Neutrophil (primary cell): ENCODE results near the gene FBN3.

Source experiments
- H3K27ac ChIP-seq: fragments of 200-600 bp; sonication (generic); 2 replicates; pipeline ENCODE4 v1.5.1; 2016; ENCODE audit warnings: mild to moderate bottlenecking, moderate library complexity
- H3K27me3 ChIP-seq: fragments of 200-600 bp; sonication (generic); 2 replicates; pipeline ENCODE4 v1.6.0; 2016; ENCODE audit warnings: mild to moderate bottlenecking
- H3K36me3 ChIP-seq: fragments of 200-600 bp; sonication (generic); 2 replicates; pipeline ENCODE4 v1.5.1; 2017
- H3K4me1 ChIP-seq, 2 experiments: fragments of 200-600 bp in 1 of 2; sonication (generic) in 1 of 2; 1 replicate in 1 of 2; 2 replicates in 1 of 2; pipeline versions ENCODE4 v1.5.1 to v1.6.1; 2013 to 2016; ENCODE audit warnings: low read depth in 1 of 2, low read length in 1 of 2, mild to moderate bottlenecking in 1 of 2, moderate library complexity in 1 of 2; ENCODE audit not compliant: control insufficient read depth in 1 of 2, insufficient read depth in 1 of 2
- H3K4me3 ChIP-seq, 2 experiments: fragments of 200-600 bp in 1 of 2; sonication (generic) in 1 of 2; 1 replicate in 1 of 2; 2 replicates in 1 of 2; pipeline ENCODE4 v1.5.1; 2013 to 2016; ENCODE audit warnings: low read depth in 1 of 2, low read length in 1 of 2, mild to moderate bottlenecking in 1 of 2, moderate library complexity in 1 of 2
- H3K9me3 ChIP-seq: fragments of 200-600 bp; sonication (generic); 2 replicates; pipeline ENCODE4 v1.5.1; 2016
- TF ChIP-seq, protein P1 (sequence below): fragments of 200-600 bp; sonication (generic); IDR thresholded peaks from 2 replicates; pipeline ENCODE4 v1.5.1; 2016; ENCODE audit warnings: antibody characterized with exemption

Gene FBN3

DNA sequence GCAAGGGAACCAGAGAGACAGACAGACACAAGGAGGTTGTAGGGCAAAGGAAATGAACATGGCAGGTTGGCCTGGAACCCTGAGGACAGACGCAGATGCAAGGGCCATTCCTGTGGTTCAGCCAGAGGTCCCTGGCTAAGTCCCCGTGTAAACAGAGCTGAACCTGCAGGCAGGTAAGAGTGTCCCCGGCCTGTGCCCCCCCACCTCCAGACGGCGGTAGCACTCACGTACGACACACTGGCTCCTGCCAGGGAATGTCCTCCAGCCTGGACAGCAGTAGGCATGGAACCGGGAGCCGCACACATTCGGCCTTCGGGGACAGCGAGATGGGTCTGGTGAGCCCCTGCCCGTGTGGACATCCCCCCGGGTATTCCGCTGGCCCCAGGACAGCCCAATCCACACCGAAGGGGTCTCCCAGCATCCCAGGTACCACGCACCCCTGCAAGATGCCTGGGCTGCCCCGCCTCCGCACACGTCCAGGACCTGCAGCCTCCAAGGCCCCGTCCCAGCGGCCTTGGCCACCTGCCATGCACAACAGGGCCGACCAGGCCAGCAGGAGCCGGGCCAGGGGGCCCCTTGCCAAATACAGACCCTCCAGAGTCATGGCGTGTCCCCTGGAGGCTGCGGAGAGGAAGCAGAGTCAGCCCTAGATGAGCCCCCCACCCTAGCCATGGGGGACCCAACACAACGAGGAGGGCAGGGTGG lies 2.4 kb downstream of the FBN3 start:
- Histone ChIP-seq H3K4me1 (no peaks in the 10 kb centered on the region), H3K27ac (no peak overlapping the region), H3K27me3 (peaks cover 72% of the 10 kb centered on the region), H3K4me3 (no peak overlapping the region), H3K36me3 (no peaks in the 10 kb centered on the region), H3K9me3 (no peaks in the 10 kb centered on the region)
- TF ChIP-seq, protein P1, sequence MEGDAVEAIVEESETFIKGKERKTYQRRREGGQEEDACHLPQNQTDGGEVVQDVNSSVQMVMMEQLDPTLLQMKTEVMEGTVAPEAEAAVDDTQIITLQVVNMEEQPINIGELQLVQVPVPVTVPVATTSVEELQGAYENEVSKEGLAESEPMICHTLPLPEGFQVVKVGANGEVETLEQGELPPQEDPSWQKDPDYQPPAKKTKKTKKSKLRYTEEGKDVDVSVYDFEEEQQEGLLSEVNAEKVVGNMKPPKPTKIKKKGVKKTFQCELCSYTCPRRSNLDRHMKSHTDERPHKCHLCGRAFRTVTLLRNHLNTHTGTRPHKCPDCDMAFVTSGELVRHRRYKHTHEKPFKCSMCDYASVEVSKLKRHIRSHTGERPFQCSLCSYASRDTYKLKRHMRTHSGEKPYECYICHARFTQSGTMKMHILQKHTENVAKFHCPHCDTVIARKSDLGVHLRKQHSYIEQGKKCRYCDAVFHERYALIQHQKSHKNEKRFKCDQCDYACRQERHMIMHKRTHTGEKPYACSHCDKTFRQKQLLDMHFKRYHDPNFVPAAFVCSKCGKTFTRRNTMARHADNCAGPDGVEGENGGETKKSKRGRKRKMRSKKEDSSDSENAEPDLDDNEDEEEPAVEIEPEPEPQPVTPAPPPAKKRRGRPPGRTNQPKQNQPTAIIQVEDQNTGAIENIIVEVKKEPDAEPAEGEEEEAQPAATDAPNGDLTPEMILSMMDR: no peak

DNA sequence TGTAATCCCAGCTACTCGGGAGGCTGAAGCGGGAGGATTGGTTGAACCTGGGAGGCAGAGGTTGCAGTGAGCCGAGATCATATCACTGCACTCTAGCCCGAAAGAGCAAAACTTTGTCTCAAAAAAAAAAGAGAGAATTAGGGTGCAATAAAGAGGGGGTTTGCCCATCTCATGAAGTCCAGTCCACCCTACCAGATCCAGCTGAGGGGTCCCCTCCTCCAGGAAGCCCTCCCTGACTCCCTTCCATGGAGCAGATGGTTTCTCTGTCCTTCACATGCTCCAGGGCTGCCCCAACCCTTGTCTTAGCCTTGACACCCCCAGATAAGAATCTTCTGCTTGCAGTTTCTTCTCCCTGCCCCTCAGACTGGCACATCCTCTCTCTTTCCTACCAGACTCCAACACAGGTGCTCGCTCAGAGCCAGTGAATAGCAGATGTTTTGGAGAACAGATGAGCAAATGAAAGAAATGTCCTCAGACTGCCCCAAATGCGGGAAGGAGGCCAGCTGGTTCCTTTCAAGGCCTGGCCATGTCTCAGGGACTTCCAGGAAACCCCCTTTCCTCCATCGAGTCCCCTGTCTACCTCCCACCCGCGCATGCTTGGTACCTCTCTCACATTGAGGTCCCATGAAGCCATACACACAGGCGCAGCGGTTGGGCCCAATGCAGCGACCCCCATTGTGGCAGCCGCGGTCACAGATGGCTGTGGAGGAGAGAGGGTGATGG lies 5.0 kb downstream of the FBN3 start:
- no peaks in the 10 kb centered on the region for H3K36me3 ChIP-seq
- TF ChIP-seq, protein P1: no peak
- H3K4me3 ChIP-seq: no peak overlapping the region
- H3K9me3 ChIP-seq: no peaks in the 10 kb centered on the region
- no peak overlapping the region for H3K27ac ChIP-seq
- peaks cover 46% of the 10 kb centered on the region for H3K27me3 ChIP-seq
- H3K4me1 ChIP-seq: no peaks in the 10 kb centered on the region

DNA sequence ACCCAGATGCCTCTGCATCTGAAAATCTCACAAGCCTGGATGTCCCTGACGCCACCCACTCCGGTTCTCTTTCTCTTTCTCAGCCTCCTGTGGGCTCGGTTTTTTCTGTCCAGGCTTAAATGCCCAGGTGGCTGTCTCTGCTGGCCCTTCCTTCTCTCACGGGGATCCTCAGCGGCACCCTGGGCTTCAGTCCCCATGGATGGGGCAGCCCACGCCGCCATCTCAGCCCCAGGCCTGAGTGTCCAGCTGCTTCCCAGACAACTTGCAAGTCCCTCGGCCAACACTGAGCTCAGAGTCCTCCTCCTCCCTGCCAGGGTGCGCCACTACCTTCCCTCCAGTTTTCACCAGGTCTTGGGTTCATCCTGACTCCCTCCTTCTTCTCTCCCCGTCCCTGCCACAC lies 6.4 kb downstream of the FBN3 start:
- Histone ChIP-seq H3K36me3 (no peaks in the 10 kb centered on the region), H3K27me3 (peaks cover 32% of the 10 kb centered on the region), H3K4me3 (no peak overlapping the region), H3K4me1 (no peaks in the 10 kb centered on the region), H3K27ac (no peak overlapping the region), H3K9me3 (no peaks in the 10 kb centered on the region)
- TF ChIP-seq, protein P1: no peak

DNA sequence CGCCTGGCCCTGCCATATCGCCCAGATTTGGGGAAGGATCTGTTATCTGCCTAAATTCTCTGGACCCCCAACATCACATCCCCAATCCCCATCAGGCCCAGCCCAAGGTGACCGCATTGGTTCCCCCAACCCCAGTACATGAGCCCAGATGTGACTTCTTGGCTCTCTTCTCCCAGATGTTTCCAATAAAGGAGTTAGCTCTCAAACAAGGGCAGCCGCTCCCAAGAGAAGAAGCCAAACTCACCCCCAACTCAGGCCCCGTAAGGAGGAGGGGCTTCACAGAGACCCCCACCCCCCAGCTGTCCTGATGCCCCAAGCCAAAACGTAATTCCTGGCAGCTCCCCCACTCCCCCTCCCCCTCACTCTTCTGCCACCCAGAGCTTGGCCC lies 6.9 kb downstream of the FBN3 start:
- Histone ChIP-seq H3K4me1 (no peaks in the 10 kb centered on the region), H3K4me3 (no peak overlapping the region), H3K27me3 (peaks cover 26% of the 10 kb centered on the region), H3K9me3 (no peaks in the 10 kb centered on the region), H3K27ac (no peak overlapping the region), H3K36me3 (no peaks in the 10 kb centered on the region)
- TF ChIP-seq, protein P1: no peak

DNA sequence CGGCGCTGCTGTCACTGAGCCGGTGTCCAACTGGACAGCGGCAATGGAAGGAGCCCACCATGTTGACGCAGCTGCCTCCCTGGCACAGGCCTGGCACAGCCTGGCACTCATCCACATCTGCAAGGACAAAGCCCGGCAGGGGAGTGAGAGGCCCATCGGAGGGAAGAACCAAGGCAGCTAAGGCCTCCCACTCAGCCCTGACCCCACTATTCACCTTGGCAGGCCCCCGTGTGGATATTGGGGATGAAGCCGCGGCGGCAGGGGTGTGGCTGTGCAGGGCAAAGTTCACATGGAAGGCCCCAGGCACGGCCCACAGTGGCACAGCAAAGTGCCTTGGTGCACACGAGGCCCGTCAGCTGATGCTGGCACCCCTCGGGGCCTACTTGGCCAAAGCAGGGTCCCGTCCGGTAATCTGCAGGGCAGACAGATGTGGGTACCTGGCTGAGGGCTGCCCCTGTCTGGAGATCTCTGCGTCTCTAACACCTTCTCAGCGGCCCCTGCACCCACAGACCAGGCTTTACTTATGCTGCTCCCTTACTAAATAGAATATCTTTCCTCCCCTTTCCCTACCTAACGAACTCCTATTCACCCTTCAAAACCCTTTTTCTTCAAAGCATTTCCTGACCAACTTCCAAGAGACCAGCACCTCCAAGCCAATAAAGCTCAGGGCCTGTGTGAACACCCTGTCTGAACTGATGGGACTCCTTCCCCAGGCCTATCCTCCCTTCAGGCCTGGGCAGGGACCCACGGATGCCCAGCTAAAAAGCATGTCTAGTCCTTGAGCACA lies 7.5 kb downstream of the FBN3 start:
- no peaks in the 10 kb centered on the region for H3K36me3 ChIP-seq
- no peaks in the 10 kb centered on the region for H3K4me1 ChIP-seq
- no peaks in the 10 kb centered on the region for H3K9me3 ChIP-seq
- peaks cover 20% of the 10 kb centered on the region for H3K27me3 ChIP-seq
- no peak overlapping the region for H3K27ac ChIP-seq
- TF ChIP-seq, protein P1: no peak
- H3K4me3 ChIP-seq: no peak overlapping the region
